T-helper 1 cell treated with Interleukin-12 subunit alpha and Interleukin-12 subunit beta and Interleukin-4 antibody, amounts not matched to agents 30 μg/mL and 1 μg/mL, for 36 hours (primary cell): ENCODE data around the gene C16orf89.

Source experiments
- H3K27ac Mint-ChIP-seq: one replicate; pipeline ENCODE4 v1.8.0; 2021; ENCODE audit warnings: mild to moderate bottlenecking, mixed read lengths
- H3K27me3 Mint-ChIP-seq: one replicate; pipeline ENCODE4 v1.8.0; 2021; ENCODE audit warnings: low read depth, mixed read lengths
- H3K36me3 Mint-ChIP-seq: one replicate; pipeline ENCODE4 v1.8.0; 2021; ENCODE audit warnings: low read depth, mixed read lengths
- H3K4me1 Mint-ChIP-seq: one replicate; pipeline ENCODE4 v1.8.0; 2021; ENCODE audit warnings: low read depth, mixed read lengths
- H3K4me3 Mint-ChIP-seq: one replicate; pipeline ENCODE4 v1.8.0; 2021; ENCODE audit warnings: mild to moderate bottlenecking, moderate library complexity, mixed read lengths
- H3K9me3 Mint-ChIP-seq: one replicate; pipeline ENCODE4 v1.8.0; 2021; ENCODE audit warnings: mixed read lengths

The C16orf89 gene

DNA sequence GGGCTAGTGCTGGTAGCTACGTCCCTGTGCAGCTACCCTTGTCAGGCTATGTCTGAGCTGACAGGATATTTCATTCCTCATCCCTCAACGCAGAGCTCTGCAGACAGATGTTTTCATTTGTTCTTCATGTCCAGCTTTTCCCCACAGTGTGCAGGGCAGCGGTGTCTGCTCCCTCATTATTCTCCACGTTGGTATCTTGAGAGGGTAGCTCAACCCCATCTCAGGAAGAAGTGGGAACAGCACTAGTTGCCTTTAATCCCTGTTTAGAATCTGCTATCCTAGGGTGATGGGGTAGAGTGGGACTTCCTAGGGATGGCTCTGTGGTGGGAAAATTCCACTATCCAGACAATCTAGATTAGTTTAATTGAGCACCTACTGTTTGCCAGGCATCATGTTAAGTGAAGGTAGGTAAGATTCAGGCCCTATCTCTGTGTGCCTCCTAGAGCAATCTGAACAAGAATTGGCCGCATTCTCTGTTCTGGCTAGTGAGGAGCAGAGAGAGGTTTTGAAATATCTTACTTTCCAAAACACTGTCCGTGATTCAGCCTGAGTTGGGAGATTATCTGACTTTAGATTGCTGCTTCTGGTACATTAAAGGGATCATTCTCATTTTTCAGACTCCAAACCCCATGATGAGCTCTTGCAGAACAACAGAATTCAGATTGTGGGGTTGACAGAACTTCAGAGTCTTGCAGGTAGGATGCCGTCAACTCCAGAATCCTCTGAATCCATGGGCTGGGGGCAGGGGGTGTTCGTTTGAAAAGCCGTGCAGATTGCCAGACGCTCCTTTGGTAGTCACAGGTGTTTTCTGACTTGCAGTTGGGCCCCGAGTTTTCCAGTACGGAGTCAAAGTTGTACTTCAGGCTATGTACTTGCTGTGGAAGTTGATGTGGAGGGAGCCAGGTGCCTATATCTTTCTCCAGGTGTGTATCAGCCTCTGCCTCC lies 6.8 kb upstream of the C16orf89 start:
- Mint-ChIP-seq H3K27ac (peak overlapping the region; percentile 98), H3K9me3 (no peaks in the 10 kb centered on the region), H3K4me3 (peak overlapping the region; percentile 97), H3K36me3 (peaks cover 4% of the 10 kb centered on the region), H3K27me3 (no peaks in the 10 kb centered on the region), H3K4me1 (peaks cover 22% of the 10 kb centered on the region)

DNA sequence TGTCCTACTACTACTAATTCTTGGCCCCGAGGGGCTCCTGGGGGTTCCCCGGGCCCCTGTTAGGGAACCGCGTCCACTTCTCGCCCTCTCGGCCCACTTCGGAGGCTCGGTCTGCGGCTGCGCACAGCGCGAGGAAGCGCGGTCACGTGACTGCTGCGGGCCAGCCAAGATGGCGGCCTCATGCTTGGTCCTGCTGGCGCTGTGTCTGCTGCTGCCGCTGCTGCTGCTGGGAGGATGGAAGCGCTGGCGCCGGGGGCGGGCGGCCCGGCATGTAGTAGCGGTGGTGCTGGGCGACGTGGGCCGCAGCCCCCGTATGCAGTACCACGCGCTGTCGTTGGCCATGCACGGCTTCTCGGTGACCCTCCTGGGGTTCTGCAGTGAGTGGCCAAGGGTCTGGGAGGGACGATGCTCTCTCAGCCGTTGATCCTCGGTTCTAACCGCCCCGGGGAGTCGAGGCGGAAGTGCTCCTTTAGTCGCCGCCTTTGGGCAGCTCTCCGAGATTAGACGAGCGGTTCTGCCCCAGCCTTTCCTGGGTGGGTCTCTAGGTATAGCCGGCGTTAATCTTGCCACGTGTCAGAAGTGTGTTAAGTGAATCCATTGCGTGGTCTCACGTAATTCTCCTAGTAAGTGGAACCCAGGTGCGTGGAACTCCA lies 6.1 kb upstream of the C16orf89 start, which contains the start of gene ALG1:
ALG1 (plus strand) TSS at position 163 of the 653 bp plus-strand sequence; CDS start at position 170, 7 bp downstream.
- H3K27ac Mint-ChIP-seq, result peak within 1 kb of the TSS; percentile 98
- H3K27me3 Mint-ChIP-seq, result peaks cover 4% of the 10 kb centered on the region
- peak within 1 kb of the TSS; percentile 97 for H3K4me3 Mint-ChIP-seq
- H3K4me1 Mint-ChIP-seq, result peaks cover 22% of the 10 kb centered on the region
- no peaks in the 10 kb centered on the region for H3K9me3 Mint-ChIP-seq
- peaks cover 4% of the 10 kb centered on the region for H3K36me3 Mint-ChIP-seq

GRCh38 chr16:5071341-5071680 lies 5.6 kb upstream of the C16orf89 start:
- peaks cover 4% of the 10 kb centered on the region for H3K27me3 Mint-ChIP-seq
- peak overlapping the region; percentile 98 for H3K27ac Mint-ChIP-seq
- peaks cover 22% of the 10 kb centered on the region for H3K4me1 Mint-ChIP-seq
- peak overlapping the region; percentile 97 for H3K4me3 Mint-ChIP-seq
- no peaks in the 10 kb centered on the region for H3K9me3 Mint-ChIP-seq
- peaks cover 4% of the 10 kb centered on the region for H3K36me3 Mint-ChIP-seq

- Mint-ChIP-seq H3K4me3 (no peak overlapping the region), H3K9me3 (no peaks in the 10 kb centered on the region), H3K27ac (peak overlapping the region; percentile 98), H3K36me3 (peaks cover 4% of the 10 kb centered on the region), H3K4me1 (peaks cover 22% of the 10 kb centered on the region), H3K27me3 (peaks cover 4% of the 10 kb centered on the region)
These were observed 4.9 kb upstream of the C16orf89 start for GRCh38 chr16:5070431-5071186.

DNA sequence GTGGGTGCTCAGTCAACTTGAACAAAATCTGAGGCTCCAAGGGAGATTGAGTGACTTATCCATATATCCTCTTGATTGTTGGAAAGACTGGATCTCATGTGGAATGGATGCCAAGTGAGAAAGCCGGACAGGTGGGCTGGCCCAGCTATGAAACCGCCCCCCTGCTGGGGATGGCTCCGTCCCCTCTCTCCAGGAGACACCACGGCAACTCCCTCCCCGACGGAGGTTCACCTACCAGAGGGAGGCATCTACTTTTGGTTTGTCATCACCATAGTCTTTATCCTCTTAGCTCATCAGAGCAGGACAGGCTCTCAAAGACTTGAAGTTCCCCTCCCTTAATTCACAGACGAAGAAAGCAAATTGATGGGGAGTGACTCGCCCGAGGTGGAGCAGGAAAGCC lies 4.1 kb upstream of the C16orf89 start:
- Mint-ChIP-seq H3K36me3 (peaks cover 2% of the 10 kb centered on the region), H3K4me1 (peaks cover 22% of the 10 kb centered on the region), H3K27me3 (peaks cover 4% of the 10 kb centered on the region), H3K4me3 (no peak overlapping the region), H3K9me3 (no peaks in the 10 kb centered on the region), H3K27ac (no peak overlapping the region)

DNA sequence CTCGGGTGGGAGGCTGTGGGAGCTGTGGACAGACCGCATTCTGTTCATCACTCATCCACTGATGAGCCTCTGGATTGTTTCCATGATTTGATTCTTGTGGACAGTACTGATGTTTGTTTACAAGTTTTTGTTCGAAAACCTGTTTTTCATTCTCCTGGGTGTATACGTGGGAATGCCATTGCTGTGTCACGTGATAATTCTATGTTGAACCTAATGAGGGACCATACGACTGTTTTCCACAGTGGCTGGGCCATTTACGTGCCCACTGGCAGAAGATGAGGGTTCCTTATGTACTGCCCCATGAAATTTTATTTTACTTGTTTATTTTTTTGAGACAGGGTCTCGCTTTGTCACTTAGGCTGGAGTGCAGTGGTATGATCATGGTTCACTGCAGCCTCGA lies 3.3 kb upstream of the C16orf89 start:
- H3K4me1 Mint-ChIP-seq, result peaks cover 19% of the 10 kb centered on the region

DNA sequence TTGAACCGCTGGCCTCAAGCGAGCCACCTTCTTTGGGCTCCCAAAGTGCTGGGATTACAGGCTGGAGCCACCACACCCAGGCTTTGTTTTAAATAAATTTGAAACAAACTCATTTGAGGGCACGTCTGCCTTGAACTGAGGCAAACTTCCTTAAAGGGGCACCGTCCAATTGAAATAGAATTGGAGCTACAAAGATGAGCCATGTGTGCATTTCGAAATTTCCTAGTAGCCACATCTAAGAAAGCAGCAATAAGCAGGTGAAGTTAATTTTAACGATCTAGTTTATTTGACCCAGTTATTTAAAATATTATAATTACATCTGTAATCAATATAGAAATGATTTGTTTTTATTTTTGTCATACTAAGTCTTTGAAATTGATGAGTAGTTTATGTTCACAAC lies 755 bp upstream of the C16orf89 start:
- no peaks in the 10 kb centered on the region for H3K9me3 Mint-ChIP-seq
- H3K27ac Mint-ChIP-seq, result no peak overlapping the region
- peaks cover 4% of the 10 kb centered on the region for H3K27me3 Mint-ChIP-seq
- peaks cover 4% of the 10 kb centered on the region for H3K4me1 Mint-ChIP-seq
- no peaks in the 10 kb centered on the region for H3K36me3 Mint-ChIP-seq
- H3K4me3 Mint-ChIP-seq, result no peak overlapping the region

More for the DNA sequence above, 3.3 kb upstream of the C16orf89 start:
- H3K9me3 Mint-ChIP-seq, result no peaks in the 10 kb centered on the region
- peaks cover 2% of the 10 kb centered on the region for H3K36me3 Mint-ChIP-seq
- H3K27ac Mint-ChIP-seq, result no peak overlapping the region
- H3K27me3 Mint-ChIP-seq, result peaks cover 4% of the 10 kb centered on the region
- H3K4me3 Mint-ChIP-seq, result no peak overlapping the region

GRCh38 chr16:5065326-5065725 lies 430 bp downstream of the C16orf89 start:
- H3K36me3 Mint-ChIP-seq, result no peaks in the 10 kb centered on the region
- H3K9me3 Mint-ChIP-seq, result no peaks in the 10 kb centered on the region
- no peak overlapping the region for H3K27ac Mint-ChIP-seq
- H3K27me3 Mint-ChIP-seq, result peaks cover 4% of the 10 kb centered on the region
- no peaks in the 10 kb centered on the region for H3K4me1 Mint-ChIP-seq
- H3K4me3 Mint-ChIP-seq, result no peak overlapping the region

- H3K4me3 Mint-ChIP-seq, result no peak overlapping the region
- no peaks in the 10 kb centered on the region for H3K36me3 Mint-ChIP-seq
- H3K27ac Mint-ChIP-seq, result no peak overlapping the region
- peaks cover 4% of the 10 kb centered on the region for H3K27me3 Mint-ChIP-seq
- no peaks in the 10 kb centered on the region for H3K9me3 Mint-ChIP-seq
- H3K4me1 Mint-ChIP-seq, result no peaks in the 10 kb centered on the region
These were observed 841 bp downstream of the C16orf89 start for GRCh38 chr16:5064915-5065314.

DNA sequence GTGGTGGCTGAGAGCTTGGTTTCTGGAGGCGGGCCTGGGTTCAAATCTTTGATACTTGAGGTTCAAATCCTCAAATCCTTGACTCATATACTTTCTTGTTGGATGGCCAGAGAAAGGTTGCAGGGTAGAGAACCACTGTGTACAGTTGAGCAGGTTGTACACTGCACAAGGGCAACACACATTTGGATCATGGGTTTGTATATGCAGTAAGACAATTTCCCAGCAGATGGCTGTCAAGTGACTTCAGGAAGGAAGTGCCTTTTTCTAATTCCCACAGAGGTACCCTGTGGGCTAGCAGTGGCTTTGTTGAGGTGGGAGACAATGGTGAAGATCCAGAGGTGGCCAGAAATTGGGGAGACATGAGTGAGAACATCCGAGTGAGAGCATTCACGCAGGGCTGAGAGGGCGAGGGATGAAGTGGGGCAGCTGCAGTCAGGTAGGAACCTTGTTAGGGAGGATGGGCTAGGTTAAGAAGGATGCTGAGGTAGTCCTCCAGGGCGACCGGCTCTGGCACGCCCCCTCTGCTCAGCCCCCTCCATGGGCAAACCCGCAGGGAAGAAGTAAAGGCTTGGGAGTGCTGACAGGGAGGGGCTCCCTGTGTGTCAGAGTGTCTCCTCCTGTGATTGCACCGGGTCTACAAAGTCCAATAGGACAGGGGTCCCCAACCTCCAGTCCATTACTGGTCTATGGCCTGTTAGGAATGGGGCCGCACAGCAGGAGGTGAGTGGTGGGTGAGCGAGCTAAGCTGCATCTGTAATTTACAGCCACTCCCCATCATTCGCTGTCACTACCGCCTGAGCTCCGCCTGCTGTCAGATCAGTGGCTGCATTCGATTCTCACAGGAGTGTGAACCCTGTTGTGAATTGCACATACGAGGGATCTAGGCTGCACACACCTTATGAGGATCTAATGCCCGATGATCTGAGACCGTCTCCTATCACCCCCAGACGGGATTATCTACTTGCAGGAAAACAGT lies 2.7 kb downstream of the C16orf89 start:
- peaks cover 4% of the 10 kb centered on the region for H3K27me3 Mint-ChIP-seq

GRCh38 chr16:5062051-5062450 lies 3.7 kb downstream of the C16orf89 start:
- Mint-ChIP-seq H3K27ac (no peak overlapping the region), H3K4me3 (no peak overlapping the region), H3K27me3 (peaks cover 1% of the 10 kb centered on the region), H3K36me3 (no peaks in the 10 kb centered on the region), H3K4me1 (no peaks in the 10 kb centered on the region), H3K9me3 (no peaks in the 10 kb centered on the region)

More for the DNA sequence above, 2.7 kb downstream of the C16orf89 start:
- Mint-ChIP-seq H3K27ac (no peak overlapping the region), H3K36me3 (no peaks in the 10 kb centered on the region), H3K9me3 (no peaks in the 10 kb centered on the region), H3K4me1 (no peaks in the 10 kb centered on the region), H3K4me3 (no peak overlapping the region)

- H3K27ac Mint-ChIP-seq, result no peak overlapping the region
These were observed 5.6 kb downstream of the C16orf89 start for GRCh38 chr16:5060073-5060641.

GRCh38 chr16:5059386-5060072 lies 6.2 kb downstream of the C16orf89 start:
- no peak overlapping the region for H3K4me3 Mint-ChIP-seq
- H3K36me3 Mint-ChIP-seq, result no peaks in the 10 kb centered on the region
- H3K9me3 Mint-ChIP-seq, result no peaks in the 10 kb centered on the region
- no peak overlapping the region for H3K27ac Mint-ChIP-seq
- H3K27me3 Mint-ChIP-seq, result no peaks in the 10 kb centered on the region
- H3K4me1 Mint-ChIP-seq, result no peaks in the 10 kb centered on the region

More at GRCh38 chr16:5060073-5060641, 5.6 kb downstream of the C16orf89 start:
- Mint-ChIP-seq H3K4me3 (no peak overlapping the region), H3K4me1 (no peaks in the 10 kb centered on the region), H3K36me3 (no peaks in the 10 kb centered on the region), H3K27me3 (no peaks in the 10 kb centered on the region), H3K9me3 (no peaks in the 10 kb centered on the region)
